ENCODE data around the gene NAGLU. TPM values are rescaled to one million over a fixed set of nuclear protein-coding genes. Genes with fewer than 3 reads are reported as not detected.

NAGLU gene
- total RNA-seq, 1 donor: 91.6 TPM

- Histone ChIP-seq H4K20me1 (ENCODE audit: insufficient read depth, low read length) (no peaks in the 10 kb centered on the region), H3K27me3 (ENCODE audit: insufficient read depth, low read length) (no peaks in the 10 kb centered on the region), H3K4me3 (ENCODE audit: insufficient read depth, low read length) (no peak overlapping the region), H3K36me3 (ENCODE audit: insufficient read depth, low read length) (peaks cover 42% of the 10 kb centered on the region), H3K27ac (ENCODE audit: low read depth, low read length) (no peak overlapping the region), H3K4me1 (ENCODE audit: insufficient read depth, low read length) (peaks cover 13% of the 10 kb centered on the region), H3K4me2 (ENCODE audit: insufficient read depth, low read length) (no peak overlapping the region), H3K79me2 (ENCODE audit: insufficient read depth, low read length) (no peaks in the 10 kb centered on the region), H3K9me3 (ENCODE audit: low read depth, low read length) (no peaks in the 10 kb centered on the region), H2AFZ (ENCODE audit: low read length) (peak overlapping the region; percentile 25)
- no peak for TF ChIP-seq CTCF (IDR thresholded peaks at IDR 0.05; ENCODE audit: extremely low read depth, low read depth, low read length)
- peak; percentile 19 for DNase-seq (ENCODE audit: insufficient read length, low spot score, missing footprints)
Measured at GRCh38 chr17:42512733-42513251, 23.2 kb upstream of the NAGLU start.

GRCh38 chr17:42513686-42514085 lies 22.4 kb upstream of the NAGLU start:
- TF ChIP-seq CTCF (IDR thresholded peaks at IDR 0.05; ENCODE audit: extremely low read depth, low read depth, low read length): no peak
- no peak overlapping the region for H3K4me3 ChIP-seq (ENCODE audit: insufficient read depth, low read length)
- DNase-seq (ENCODE audit: insufficient read length, low spot score, missing footprints): no peak
- H3K27me3 ChIP-seq (ENCODE audit: insufficient read depth, low read length): no peaks in the 10 kb centered on the region
- no peaks in the 10 kb centered on the region for H3K79me2 ChIP-seq (ENCODE audit: insufficient read depth, low read length)
- H4K20me1 ChIP-seq (ENCODE audit: insufficient read depth, low read length): no peaks in the 10 kb centered on the region
- no peaks in the 10 kb centered on the region for H3K9me3 ChIP-seq (ENCODE audit: low read depth, low read length)
- H3K27ac ChIP-seq (ENCODE audit: low read depth, low read length): no peak overlapping the region
- H2AFZ ChIP-seq (ENCODE audit: low read length): no peak overlapping the region
- H3K36me3 ChIP-seq (ENCODE audit: insufficient read depth, low read length): peaks cover 33% of the 10 kb centered on the region
- H3K4me2 ChIP-seq (ENCODE audit: insufficient read depth, low read length): no peak overlapping the region
- H3K4me1 ChIP-seq (ENCODE audit: insufficient read depth, low read length): peaks cover 22% of the 10 kb centered on the region

- peaks cover 27% of the 10 kb centered on the region for H3K36me3 ChIP-seq (ENCODE audit: insufficient read depth, low read length)
- no peaks in the 10 kb centered on the region for H3K9me3 ChIP-seq (ENCODE audit: low read depth, low read length)
- DNase-seq (ENCODE audit: insufficient read length, low spot score, missing footprints): no peak
- H3K27me3 ChIP-seq (ENCODE audit: insufficient read depth, low read length): no peaks in the 10 kb centered on the region
- H2AFZ ChIP-seq (ENCODE audit: low read length): no peak overlapping the region
- TF ChIP-seq CTCF (IDR thresholded peaks at IDR 0.05; ENCODE audit: extremely low read depth, low read depth, low read length): no peak
- H3K4me1 ChIP-seq (ENCODE audit: insufficient read depth, low read length): peaks cover 28% of the 10 kb centered on the region
- H3K4me2 ChIP-seq (ENCODE audit: insufficient read depth, low read length): no peak overlapping the region
- no peaks in the 10 kb centered on the region for H4K20me1 ChIP-seq (ENCODE audit: insufficient read depth, low read length)
- no peaks in the 10 kb centered on the region for H3K79me2 ChIP-seq (ENCODE audit: insufficient read depth, low read length)
- no peak overlapping the region for H3K4me3 ChIP-seq (ENCODE audit: insufficient read depth, low read length)
- no peak overlapping the region for H3K27ac ChIP-seq (ENCODE audit: low read depth, low read length)
Measured at GRCh38 chr17:42514279-42514678, 21.8 kb upstream of the NAGLU start.

- H3K27ac ChIP-seq (ENCODE audit: low read depth, low read length): no peak overlapping the region
- H2AFZ ChIP-seq (ENCODE audit: low read length): no peak overlapping the region
- no peaks in the 10 kb centered on the region for H4K20me1 ChIP-seq (ENCODE audit: insufficient read depth, low read length)
- no peaks in the 10 kb centered on the region for H3K27me3 ChIP-seq (ENCODE audit: insufficient read depth, low read length)
- H3K79me2 ChIP-seq (ENCODE audit: insufficient read depth, low read length): no peaks in the 10 kb centered on the region
- peaks cover 22% of the 10 kb centered on the region for H3K36me3 ChIP-seq (ENCODE audit: insufficient read depth, low read length)
- TF ChIP-seq CTCF (IDR thresholded peaks at IDR 0.05; ENCODE audit: extremely low read depth, low read depth, low read length): no peak
- H3K9me3 ChIP-seq (ENCODE audit: low read depth, low read length): no peaks in the 10 kb centered on the region
- H3K4me3 ChIP-seq (ENCODE audit: insufficient read depth, low read length): no peak overlapping the region
- no peak overlapping the region for H3K4me2 ChIP-seq (ENCODE audit: insufficient read depth, low read length)
- H3K4me1 ChIP-seq (ENCODE audit: insufficient read depth, low read length): peaks cover 34% of the 10 kb centered on the region
- DNase-seq (ENCODE audit: insufficient read length, low spot score, missing footprints): peak; percentile 42
Measured at GRCh38 chr17:42514867-42515266, 21.2 kb upstream of the NAGLU start.

All from osteoblast (primary cell).